Memory B cell (primary cell): ENCODE measurements around the gene APBA2.

Experiments used
- ATAC-seq: fragments of 150-1000 bp; cut with Tn5 transposase; 2 replicates; pipeline ENCODE4 v1.10.0; 2021; ENCODE audit warnings: low read depth, mild to moderate bottlenecking, moderate library complexity
- DNase-seq, 2 donors: peaks; one replicate each; pipeline ENCODE4 v3.0.0; 2022; ENCODE audit warnings: low spot score in 2 of 2
- H3K27ac Mint-ChIP-seq: one replicate; pipeline ENCODE4 v1.8.0; 2022; ENCODE audit warnings: mild to moderate bottlenecking, moderate library complexity, mixed read lengths
- H3K27me3 Mint-ChIP-seq: one replicate; pipeline ENCODE4 v1.8.0; 2022; ENCODE audit warnings: mixed read lengths
- H3K36me3 Mint-ChIP-seq: one replicate; pipeline ENCODE4 v1.8.0; 2022; ENCODE audit warnings: mild to moderate bottlenecking, mixed read lengths
- H3K4me1 Mint-ChIP-seq: one replicate; pipeline ENCODE4 v1.8.0; 2022; ENCODE audit warnings: mixed read lengths
- H3K4me3 Mint-ChIP-seq: one replicate; pipeline ENCODE4 v1.8.0; 2022; ENCODE audit warnings: mild to moderate bottlenecking, moderate library complexity, mixed read lengths
- H3K9me3 Mint-ChIP-seq: one replicate; pipeline ENCODE4 v1.8.0; 2022; ENCODE audit warnings: mixed read lengths

Gene APBA2

DNA sequence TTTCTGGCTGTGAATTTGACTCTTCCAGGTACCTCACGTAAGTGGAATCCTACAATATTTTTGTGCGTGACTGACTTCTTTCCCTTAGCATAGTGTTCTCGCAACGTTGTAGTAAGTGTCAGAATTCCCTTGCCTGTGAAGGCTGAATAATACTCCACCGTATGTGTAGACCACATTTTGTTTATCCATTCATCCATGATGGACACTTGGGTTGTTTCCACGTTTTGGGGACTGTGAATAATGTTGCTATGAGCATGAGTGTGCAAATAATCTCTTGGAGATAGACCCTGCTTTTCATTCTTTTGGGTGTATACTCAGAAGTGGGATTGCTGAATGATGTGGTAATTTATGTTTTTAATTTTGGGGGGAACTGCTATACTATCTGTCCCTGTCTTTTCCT lies 82.2 kb downstream of the APBA2 start:
- no peaks in the 10 kb centered on the region for H3K9me3 Mint-ChIP-seq
- H3K27ac Mint-ChIP-seq, result no peak overlapping the region
- H3K36me3 Mint-ChIP-seq, result no peaks in the 10 kb centered on the region
- no peak overlapping the region for H3K4me3 Mint-ChIP-seq
- DNase-seq (no peak), ATAC-seq (no peak)
- H3K27me3 Mint-ChIP-seq, result peaks cover 9% of the 10 kb centered on the region
- H3K4me1 Mint-ChIP-seq, result no peaks in the 10 kb centered on the region

DNA sequence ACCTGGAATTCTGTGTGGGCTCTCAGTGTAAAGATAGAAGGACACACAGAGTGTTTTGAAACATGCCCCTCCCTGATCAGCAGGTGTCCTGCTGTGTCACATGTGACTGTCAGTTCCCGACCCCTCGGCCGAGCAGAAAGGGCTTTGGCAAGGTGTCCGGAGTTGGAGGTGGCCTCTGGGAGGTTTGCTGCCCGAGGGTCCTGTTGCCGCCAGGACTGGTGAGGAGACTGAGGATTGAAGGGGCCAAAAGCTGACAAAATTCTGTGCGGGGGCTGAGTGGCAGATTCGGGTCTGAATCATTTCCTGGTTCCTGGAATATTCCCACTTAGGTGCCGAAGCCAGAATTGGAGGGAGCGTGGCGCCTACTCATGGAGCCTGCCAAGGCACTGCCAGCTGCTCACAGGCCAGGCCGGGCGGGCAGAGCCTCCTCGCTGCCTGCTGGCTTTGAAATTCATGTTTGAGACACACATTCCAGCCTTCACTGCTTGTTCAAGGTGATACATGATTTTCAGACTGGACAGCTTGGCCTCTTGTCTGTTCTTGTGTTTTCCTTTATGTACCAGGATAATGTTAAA lies 83.8 kb downstream of the APBA2 start:
- ATAC-seq (no peak), DNase-seq (no peak)
- Mint-ChIP-seq H3K27me3 (peaks cover 11% of the 10 kb centered on the region), H3K4me3 (no peak overlapping the region), H3K4me1 (no peaks in the 10 kb centered on the region), H3K36me3 (no peaks in the 10 kb centered on the region), H3K9me3 (no peaks in the 10 kb centered on the region), H3K27ac (no peak overlapping the region)

DNA sequence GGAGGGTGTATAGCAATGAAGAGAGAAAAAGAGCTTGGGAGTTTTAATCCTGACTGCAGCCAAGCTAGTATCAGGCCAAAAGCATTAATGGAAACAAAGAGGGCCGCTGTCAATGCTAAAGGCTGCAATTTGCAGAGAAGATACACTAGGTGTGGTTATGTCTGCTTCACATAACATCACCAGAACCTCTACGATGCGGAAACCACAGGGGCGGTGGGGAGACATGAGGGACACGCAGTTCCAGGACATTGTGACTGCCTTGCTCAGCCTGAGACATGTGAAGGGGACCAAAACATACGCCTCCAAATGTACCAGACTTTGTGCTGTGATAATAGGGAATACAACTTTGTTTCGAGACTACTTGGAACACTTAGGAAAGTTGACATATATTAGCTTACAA lies 88.4 kb downstream of the APBA2 start:
- no peak for ATAC-seq
- no peak overlapping the region for H3K4me3 Mint-ChIP-seq
- H3K4me1 Mint-ChIP-seq, result no peaks in the 10 kb centered on the region
- no peaks in the 10 kb centered on the region for H3K9me3 Mint-ChIP-seq
- H3K27ac Mint-ChIP-seq, result no peak overlapping the region
- peaks cover 7% of the 10 kb centered on the region for H3K27me3 Mint-ChIP-seq
- no peaks in the 10 kb centered on the region for H3K36me3 Mint-ChIP-seq
- no peak for DNase-seq

DNA sequence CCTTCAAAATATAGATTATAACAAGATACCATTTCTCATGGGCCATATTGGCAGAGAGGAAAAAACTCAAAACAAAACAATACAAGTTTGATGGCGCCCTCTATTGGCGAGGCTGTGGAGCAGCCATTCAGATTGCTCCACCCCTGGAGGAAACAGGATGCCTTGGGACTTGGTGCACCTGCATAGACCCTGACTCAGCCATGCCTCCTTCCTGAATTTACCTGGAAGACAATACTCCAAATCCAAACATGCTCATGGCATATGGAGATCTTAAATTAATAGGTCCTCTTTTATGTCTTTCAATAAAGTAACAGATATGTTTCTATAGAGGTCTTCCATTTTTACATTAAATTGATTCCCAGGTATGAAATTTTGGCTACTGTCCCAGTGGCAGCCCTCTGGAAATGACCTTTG lies 90.0 kb downstream of the APBA2 start:
- no peak overlapping the region for H3K4me3 Mint-ChIP-seq
- no peak for ATAC-seq
- no peaks in the 10 kb centered on the region for H3K36me3 Mint-ChIP-seq
- DNase-seq, result no peak
- peaks cover 7% of the 10 kb centered on the region for H3K27me3 Mint-ChIP-seq
- H3K9me3 Mint-ChIP-seq, result no peaks in the 10 kb centered on the region
- H3K4me1 Mint-ChIP-seq, result no peaks in the 10 kb centered on the region
- no peak overlapping the region for H3K27ac Mint-ChIP-seq

DNA sequence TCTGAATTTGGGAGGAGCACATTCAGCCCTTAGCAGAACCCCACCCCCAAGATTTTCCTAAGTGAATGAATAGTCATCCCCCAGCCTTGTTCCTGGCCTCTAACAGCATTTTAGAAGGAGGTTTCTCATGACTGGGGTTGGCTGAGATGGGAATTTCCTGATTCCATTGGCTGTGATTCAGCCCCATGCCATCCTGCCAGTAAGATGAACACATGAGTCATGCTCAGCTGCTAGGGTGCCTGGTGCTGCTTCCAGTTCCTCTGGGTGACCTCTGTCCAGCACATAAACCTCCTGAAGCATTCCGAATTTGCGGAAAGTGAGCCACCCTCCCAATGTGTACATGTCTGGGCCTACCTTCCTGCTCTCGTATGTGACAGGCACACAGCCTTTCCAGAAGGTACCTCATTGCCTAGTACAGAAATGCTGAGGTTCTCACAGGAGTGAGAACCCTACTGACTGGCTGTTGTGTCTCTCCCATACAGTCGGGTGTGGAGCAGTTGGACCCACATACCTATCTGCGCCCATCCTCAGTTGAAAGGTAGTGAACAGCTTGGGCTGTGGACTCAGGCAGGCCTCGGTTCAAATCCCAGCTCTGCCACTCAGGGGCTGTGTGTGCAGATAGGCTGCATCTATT lies 91.7 kb downstream of the APBA2 start:
- H3K9me3 Mint-ChIP-seq, result no peaks in the 10 kb centered on the region
- H3K4me3 Mint-ChIP-seq, result no peak overlapping the region
- no peaks in the 10 kb centered on the region for H3K4me1 Mint-ChIP-seq
- no peaks in the 10 kb centered on the region for H3K36me3 Mint-ChIP-seq
- ATAC-seq, result no peak
- peaks cover 4% of the 10 kb centered on the region for H3K27me3 Mint-ChIP-seq
- no peak overlapping the region for H3K27ac Mint-ChIP-seq
- no peak for DNase-seq

DNA sequence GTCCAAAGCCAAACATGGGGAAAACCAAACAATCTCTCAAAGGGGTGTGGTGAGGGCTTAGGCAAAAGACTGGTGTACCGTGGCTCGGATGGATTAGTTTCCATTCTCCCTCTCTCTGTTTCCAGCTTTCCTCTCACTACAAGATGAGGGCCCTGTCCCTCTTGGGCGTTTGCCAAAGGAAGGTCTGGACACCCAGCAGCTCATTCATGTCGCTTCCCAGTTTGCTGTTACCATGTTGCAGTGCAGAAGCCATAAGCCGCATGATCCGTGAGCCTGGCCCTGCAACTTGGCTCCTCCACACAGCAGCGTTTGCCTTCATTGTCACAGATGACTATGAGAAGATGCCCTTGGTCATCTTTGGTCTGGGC lies 92.2 kb downstream of the APBA2 start:
- H3K36me3 Mint-ChIP-seq, result no peaks in the 10 kb centered on the region
- DNase-seq (no peak), ATAC-seq (no peak)
- peaks cover 4% of the 10 kb centered on the region for H3K27me3 Mint-ChIP-seq
- H3K9me3 Mint-ChIP-seq, result no peaks in the 10 kb centered on the region
- H3K4me1 Mint-ChIP-seq, result no peaks in the 10 kb centered on the region
- no peak overlapping the region for H3K4me3 Mint-ChIP-seq
- H3K27ac Mint-ChIP-seq, result no peak overlapping the region

DNA sequence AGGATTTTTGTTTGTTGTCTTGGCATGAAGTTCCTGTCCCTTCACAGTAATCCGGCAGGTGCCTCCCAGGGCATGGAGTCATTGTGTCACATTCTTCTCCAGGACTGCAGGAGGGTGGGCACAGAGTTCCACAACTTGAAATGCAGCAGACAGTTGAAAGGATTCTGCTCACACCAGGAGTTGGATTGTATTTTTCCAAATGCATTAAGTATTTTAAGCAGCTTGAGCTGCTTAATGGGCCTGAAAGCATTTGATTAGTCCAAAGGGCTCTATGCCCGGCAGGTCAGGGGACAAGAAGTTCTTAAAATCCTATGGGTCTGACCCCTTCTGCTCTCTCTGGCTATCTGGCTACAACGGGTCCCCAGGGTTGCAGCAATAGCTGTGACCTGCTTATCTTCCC lies 92.9 kb downstream of the APBA2 start:
- no peak for DNase-seq
- Mint-ChIP-seq H3K9me3 (no peaks in the 10 kb centered on the region), H3K36me3 (no peaks in the 10 kb centered on the region), H3K27ac (no peak overlapping the region), H3K4me3 (no peak overlapping the region), H3K4me1 (no peaks in the 10 kb centered on the region), H3K27me3 (peaks cover 4% of the 10 kb centered on the region)
- ATAC-seq, result no peak

DNA sequence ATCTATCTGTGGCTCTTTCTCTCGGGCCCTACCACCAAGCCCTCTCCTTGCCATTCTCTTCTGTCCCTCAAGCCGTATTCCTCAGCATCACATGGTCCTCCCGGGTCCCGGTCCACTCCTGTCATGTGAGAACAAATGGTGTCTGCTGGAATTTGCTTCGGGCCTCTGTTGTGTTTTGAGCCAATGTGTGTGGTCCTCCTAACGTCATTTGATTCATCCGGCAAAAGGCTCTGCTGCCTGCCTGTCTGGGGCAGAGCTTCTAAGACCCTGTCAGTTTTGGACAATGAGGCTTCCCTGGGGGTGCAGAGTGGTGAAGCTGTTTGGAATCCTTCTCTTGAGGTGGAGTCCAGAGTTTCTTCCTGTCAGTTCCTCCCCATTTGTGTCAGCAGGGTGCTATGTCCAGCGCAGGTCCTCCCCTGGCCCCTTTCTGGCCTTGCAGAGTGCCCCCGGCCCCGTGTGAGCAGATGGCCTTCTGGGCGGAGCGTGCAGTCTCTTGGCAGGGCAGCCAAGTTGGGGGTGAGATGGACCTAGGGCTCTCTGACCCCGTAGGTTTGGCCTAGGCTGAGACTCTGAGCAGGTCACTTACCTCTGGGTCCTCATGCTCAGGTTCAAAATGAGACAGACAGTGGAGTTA lies 93.6 kb downstream of the APBA2 start:
- no peaks in the 10 kb centered on the region for H3K36me3 Mint-ChIP-seq
- no peak overlapping the region for H3K4me3 Mint-ChIP-seq
- ATAC-seq (no peak), DNase-seq (no peak)
- no peaks in the 10 kb centered on the region for H3K9me3 Mint-ChIP-seq
- no peak overlapping the region for H3K27ac Mint-ChIP-seq
- H3K27me3 Mint-ChIP-seq, result peaks cover 2% of the 10 kb centered on the region
- no peaks in the 10 kb centered on the region for H3K4me1 Mint-ChIP-seq

DNA sequence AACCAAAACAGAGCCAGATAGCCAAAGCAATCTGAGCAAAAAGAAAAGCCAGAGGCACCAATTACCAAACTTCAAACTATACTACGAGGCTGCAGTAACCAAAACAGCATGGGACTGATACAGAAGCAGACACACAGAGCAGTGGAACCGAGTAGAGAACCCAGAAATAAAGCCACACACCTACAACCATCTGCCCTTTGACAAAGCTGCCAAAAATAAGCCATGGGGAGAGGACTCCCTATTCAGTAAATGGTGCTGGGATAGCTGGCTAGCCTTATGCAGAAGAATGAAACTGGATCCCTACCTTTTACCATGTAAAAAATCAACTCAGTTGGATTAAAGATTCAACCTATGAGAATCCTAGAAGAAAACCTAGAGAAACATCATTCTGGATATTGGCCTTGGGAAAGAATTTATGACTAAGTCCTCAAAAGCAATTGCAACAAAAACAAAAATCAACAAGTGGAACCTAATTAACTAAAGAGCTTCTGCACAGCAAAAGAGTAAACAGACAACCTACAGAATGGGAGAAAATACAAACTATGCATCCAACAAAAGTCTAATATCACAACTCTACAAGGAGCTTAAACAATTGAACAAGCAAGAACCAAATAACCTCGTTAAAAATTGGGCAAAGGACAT lies 95.1 kb downstream of the APBA2 start:
- H3K36me3 Mint-ChIP-seq, result no peaks in the 10 kb centered on the region
- no peak overlapping the region for H3K27ac Mint-ChIP-seq
- H3K27me3 Mint-ChIP-seq, result peaks cover 4% of the 10 kb centered on the region
- H3K4me1 Mint-ChIP-seq, result no peaks in the 10 kb centered on the region
- no peaks in the 10 kb centered on the region for H3K9me3 Mint-ChIP-seq
- DNase-seq, result no peak
- no peak overlapping the region for H3K4me3 Mint-ChIP-seq
- ATAC-seq, result no peak

DNA sequence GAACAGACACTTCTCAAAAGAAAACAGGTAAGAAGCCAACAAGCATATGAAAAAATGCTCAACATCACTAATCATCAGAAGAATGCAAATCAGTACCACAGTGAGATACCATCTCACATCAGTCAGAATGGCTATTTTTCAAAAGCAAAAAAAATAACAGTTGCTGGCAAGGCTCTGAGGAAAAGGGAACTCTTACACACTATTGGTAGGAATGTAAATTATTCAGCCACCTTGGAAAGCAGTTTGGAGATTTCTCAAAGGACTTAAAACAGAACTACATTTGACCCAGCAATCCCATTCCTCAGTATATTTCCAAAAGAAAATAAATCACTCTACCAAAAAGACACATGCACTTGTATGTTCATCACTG lies 95.6 kb downstream of the APBA2 start:
- H3K36me3 Mint-ChIP-seq, result no peaks in the 10 kb centered on the region
- H3K9me3 Mint-ChIP-seq, result no peaks in the 10 kb centered on the region
- no peak overlapping the region for H3K4me3 Mint-ChIP-seq
- no peak overlapping the region for H3K27ac Mint-ChIP-seq
- peaks cover 4% of the 10 kb centered on the region for H3K27me3 Mint-ChIP-seq
- no peak for ATAC-seq
- DNase-seq, result no peak
- no peaks in the 10 kb centered on the region for H3K4me1 Mint-ChIP-seq

DNA sequence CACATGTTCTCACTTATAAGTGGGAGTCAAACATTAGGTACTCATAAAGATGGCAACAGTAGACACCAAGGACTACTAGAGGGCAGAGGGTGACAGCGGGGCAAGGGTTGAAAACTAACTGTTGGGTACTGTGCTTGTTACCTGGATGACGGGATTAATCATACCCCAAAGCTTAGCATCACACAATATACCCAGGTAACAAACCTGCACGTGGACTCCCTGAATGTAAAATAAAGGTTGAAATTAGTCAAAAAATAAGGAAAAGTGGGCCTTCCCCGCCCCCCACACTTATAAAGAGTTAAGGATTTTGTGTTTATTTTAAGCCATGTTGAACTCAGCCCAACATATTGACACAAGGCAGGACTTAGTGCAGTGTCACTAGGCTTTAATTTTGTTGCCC lies 96.1 kb downstream of the APBA2 start:
- H3K4me3 Mint-ChIP-seq, result no peak overlapping the region
- ATAC-seq (no peak), DNase-seq (no peak)
- H3K27ac Mint-ChIP-seq, result no peak overlapping the region
- no peaks in the 10 kb centered on the region for H3K9me3 Mint-ChIP-seq
- peaks cover 4% of the 10 kb centered on the region for H3K27me3 Mint-ChIP-seq
- no peaks in the 10 kb centered on the region for H3K4me1 Mint-ChIP-seq
- no peaks in the 10 kb centered on the region for H3K36me3 Mint-ChIP-seq

DNA sequence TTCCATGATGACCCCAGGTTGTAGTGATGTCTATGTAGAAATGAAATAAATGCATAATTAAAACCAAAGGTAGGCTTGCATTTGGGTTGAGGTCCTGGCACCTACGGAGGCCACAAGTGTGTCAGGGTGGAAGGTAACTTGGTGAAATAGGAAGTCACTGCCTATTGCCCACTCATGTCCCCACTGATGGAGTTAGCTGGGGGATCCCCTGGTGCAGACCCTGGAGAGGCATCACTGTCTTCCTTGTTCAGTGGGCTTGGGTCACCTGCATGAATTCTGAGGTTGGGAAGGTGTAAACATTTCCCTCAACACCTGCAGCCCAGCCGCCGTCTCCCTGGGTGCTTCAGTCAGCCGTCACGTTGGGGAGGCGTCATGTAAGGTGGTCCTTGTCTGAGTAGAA lies 97.1 kb downstream of the APBA2 start:
- no peak for DNase-seq
- H3K4me3 Mint-ChIP-seq, result no peak overlapping the region
- no peaks in the 10 kb centered on the region for H3K9me3 Mint-ChIP-seq
- peaks cover 4% of the 10 kb centered on the region for H3K27me3 Mint-ChIP-seq
- ATAC-seq, result no peak
- H3K27ac Mint-ChIP-seq, result no peak overlapping the region
- no peaks in the 10 kb centered on the region for H3K4me1 Mint-ChIP-seq
- no peaks in the 10 kb centered on the region for H3K36me3 Mint-ChIP-seq

DNA sequence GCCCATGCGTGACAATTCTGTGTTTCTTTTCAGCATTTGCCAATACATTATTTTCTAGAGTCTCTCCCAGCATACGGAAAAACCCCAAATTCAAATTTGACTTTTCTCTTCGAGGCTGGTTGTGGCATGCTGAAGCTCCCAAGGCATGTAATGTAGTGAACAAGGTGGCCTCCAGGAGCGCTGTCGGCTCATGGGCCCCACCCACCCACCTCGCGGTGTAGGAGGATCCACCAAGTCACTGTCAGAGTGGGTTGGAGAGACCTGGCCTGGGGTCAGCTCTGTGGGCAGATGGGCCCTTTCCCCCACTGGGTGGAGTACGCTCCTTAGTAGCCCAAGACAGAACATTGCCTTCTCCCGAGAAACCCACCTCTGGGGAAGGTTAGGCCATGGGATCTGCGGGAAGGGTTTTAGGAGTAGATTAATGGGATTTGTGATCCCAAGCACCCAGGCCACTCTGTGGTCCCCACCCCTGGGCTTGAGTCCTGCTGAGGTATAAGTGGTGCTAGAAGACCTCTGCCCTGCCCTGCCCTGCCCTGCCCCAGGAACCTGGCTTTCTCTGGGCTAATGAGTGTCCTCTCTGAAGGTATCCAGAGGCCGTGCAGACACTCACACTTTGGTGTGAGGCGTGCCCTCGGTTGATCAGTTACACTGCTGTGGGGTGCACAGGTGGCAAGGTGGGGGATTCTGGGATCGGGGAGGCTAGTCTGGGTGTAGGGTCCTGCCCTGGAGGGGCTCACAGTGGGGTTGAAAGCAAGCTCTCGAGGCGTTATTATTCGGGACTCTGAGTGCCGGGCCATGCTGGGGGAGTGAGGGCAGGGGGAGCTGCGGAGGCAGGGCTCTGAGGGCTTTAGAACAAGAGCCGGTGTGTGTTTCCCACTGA lies 97.9 kb downstream of the APBA2 start:
- Mint-ChIP-seq H3K4me1 (no peaks in the 10 kb centered on the region), H3K36me3 (no peaks in the 10 kb centered on the region), H3K27me3 (peaks cover 4% of the 10 kb centered on the region), H3K27ac (no peak overlapping the region), H3K4me3 (no peak overlapping the region), H3K9me3 (no peaks in the 10 kb centered on the region)
- DNase-seq (no peak), ATAC-seq (no peak)
